Stimulated activated CD4-positive, alpha-beta T cell treated with anti-CD3 and anti-CD28 coated beads, Interleukin-15, amount 100 ng/mL, for 1 hour (primary cell): ENCODE measurements around the gene MOB4.
A peak's percentile ranks its signal among the peaks of the same experiment; 100 is the strongest.
"Not testable (repeated sequence)": the region's sequence is repeated elsewhere in the genome, so short reads cannot be mapped to it uniquely, and the experiment has no call there.

Experiments
- DNase-seq, 2 donors: peaks; one replicate each; pipeline ENCODE4 v3.0.0-alpha.2; 2020; ENCODE audit warnings: low read depth in 1 of 2, low spot score in 1 of 2

Gene MOB4

GRCh38 chr2:197513915-197514314 is 2.0 kb upstream of the MOB4 start:
- DNase-seq: no peak

GRCh38 chr2:197514754-197515153 is 1.1 kb upstream of the MOB4 start:
- DNase-seq: no peak

GRCh38 chr2:197515315-197515738 is 539 bp upstream of the MOB4 start:
- DNase-seq: no peak

- DNase-seq: peak in 1 of 2 donors; percentile 13
Measured at GRCh38 chr2:197516393-197516761, 511 bp downstream of the MOB4 start.

- no peak for DNase-seq
Measured at GRCh38 chr2:197517150-197517549, 1.3 kb downstream of the MOB4 start.

GRCh38 chr2:197538412-197538811 is 22.5 kb downstream of the MOB4 start:
- no peak for DNase-seq

- no peak for DNase-seq
Measured at GRCh38 chr2:197539734-197540133, 23.9 kb downstream of the MOB4 start.

- no peak for DNase-seq
Measured at GRCh38 chr2:197543206-197543605, 27.3 kb downstream of the MOB4 start.

- DNase-seq: no peak
Measured at GRCh38 chr2:197547163-197547900, 31.5 kb downstream of the MOB4 start.

- no peak for DNase-seq
Measured at GRCh38 chr2:197548582-197548981, 32.7 kb downstream of the MOB4 start.

GRCh38 chr2:197551260-197551659 is 35.4 kb downstream of the MOB4 start:
- not testable (repeated sequence) for DNase-seq

GRCh38 chr2:197555467-197555866 is 39.6 kb downstream of the MOB4 start:
- DNase-seq: no peak

- DNase-seq: no peak
Measured at GRCh38 chr2:197556456-197556855, 40.6 kb downstream of the MOB4 start.

GRCh38 chr2:197558393-197558792 is 42.5 kb downstream of the MOB4 start:
- no peak for DNase-seq

- DNase-seq: no peak
Measured at GRCh38 chr2:197559681-197560080, 43.8 kb downstream of the MOB4 start.

- no peak for DNase-seq
Measured at GRCh38 chr2:197560146-197560665, 44.3 kb downstream of the MOB4 start.

GRCh38 chr2:197571627-197572271 is 55.9 kb downstream of the MOB4 start:
- no peak for DNase-seq

GRCh38 chr2:197573608-197574007 is 57.7 kb downstream of the MOB4 start:
- no peak for DNase-seq

- no peak for DNase-seq
Measured at GRCh38 chr2:197575987-197576386, 60.1 kb downstream of the MOB4 start.

GRCh38 chr2:197576631-197577030 is 60.8 kb downstream of the MOB4 start:
- DNase-seq: no peak

- DNase-seq: no peak
Measured at GRCh38 chr2:197577446-197577845, 61.6 kb downstream of the MOB4 start.

- not testable (repeated sequence) for DNase-seq
Measured at GRCh38 chr2:197578294-197578693, 62.4 kb downstream of the MOB4 start.

GRCh38 chr2:197580166-197580565 is 64.3 kb downstream of the MOB4 start:
- not testable (repeated sequence) for DNase-seq
